H1 (cell line): ENCODE results near the gene VAMP2. TPM values are rescaled to one million over a fixed set of nuclear protein-coding genes. Genes with fewer than 3 reads are reported as not detected.

Experiments used
- CTCF ChIA-PET: fragments of 300-600 bp; sonication (Branson Sonifier 250); formaldehyde crosslinking; loops from one replicate; lab custom pipeline; 2021; ENCODE audit not compliant: partially characterized antibody; lab: Charles Lee
- POLR2A ChIA-PET: fragments of 300-600 bp; sonication (Branson Sonifier 250); formaldehyde crosslinking; loops from one replicate; lab custom pipeline; 2021; ENCODE audit warnings: inconsistent platforms; ENCODE audit not compliant: partially characterized antibody; lab: Charles Lee
- DNase-seq, 2 experiments: peaks; one replicate each; pipeline versions ENCODE4 v3.0.0 to v3.0.0-alpha.2; 2010 to 2022; ENCODE audit warnings: low spot score in 2 of 2, low read depth in 1 of 2, mixed read lengths in 1 of 2
- FAIRE-seq: peaks from 2 replicates; lab custom pipeline; 2011; peaks lifted over from hg19 to GRCh38; lab: Jason Lieb, UNC
- H2AFZ ChIP-seq: 2 replicates; pipeline ENCODE4 v1.8.1; 2012; ENCODE audit warnings: low read length, inconsistent platforms
- H2AK5ac ChIP-seq: 2 replicates; pipeline ENCODE4 v1.6.1; 2013; ENCODE audit warnings: low read depth, low read length
- H2BK120ac ChIP-seq: replicated peaks from 2 replicates; pipeline ENCODE3; 2013; ENCODE audit warnings: low read depth, low read length, inconsistent platforms
- H2BK12ac ChIP-seq: 2 replicates; pipeline ENCODE4 v1.6.1; 2013; ENCODE audit warnings: low read depth, low read length
- H2BK15ac ChIP-seq: 2 replicates; pipeline ENCODE4 v1.6.1; 2013; ENCODE audit warnings: low read length
- H2BK20ac ChIP-seq: 2 replicates; pipeline ENCODE4 v1.6.1; 2013; ENCODE audit warnings: low read length
- H2BK5ac ChIP-seq: 2 replicates; pipeline ENCODE4 v1.6.1; 2013; ENCODE audit warnings: low read depth, low read length
- H3K14ac ChIP-seq: 2 replicates; pipeline ENCODE4 v1.6.1; 2013; ENCODE audit warnings: inconsistent platforms; ENCODE audit not compliant: insufficient read length
- H3K18ac ChIP-seq: 2 replicates; pipeline ENCODE4 v1.6.1; 2013; ENCODE audit warnings: low read length; ENCODE audit errors: extremely low read depth
- H3K23ac ChIP-seq: 2 replicates; pipeline ENCODE4 v1.6.1; 2013; ENCODE audit warnings: inconsistent platforms; ENCODE audit not compliant: insufficient read length
- H3K23me2 ChIP-seq: 2 replicates; pipeline ENCODE4 v1.6.1; 2013; ENCODE audit warnings: low read depth, low read length
- H3K27ac ChIP-seq: 2 replicates; pipeline ENCODE4 v1.6.1; 2011; ENCODE audit warnings: low read depth, low read length, inconsistent platforms
- H3K27me3 ChIP-seq, 4 experiments: replicated peaks in 1 of 4; 1 replicate in 1 of 4; 2 replicates in 3 of 4; pipeline versions ENCODE4 v1.6.1 to v1.8.1; 2011 to 2013; ENCODE audit warnings: low read length in 3 of 4, mild to moderate bottlenecking in 3 of 4, inconsistent platforms in 2 of 4, mixed read lengths in 2 of 4, moderate library complexity in 1 of 4; ENCODE audit not compliant: control insufficient read depth in 3 of 4, insufficient read depth in 3 of 4; ENCODE audit errors: extremely low read depth in 1 of 4
- H3K36me3 ChIP-seq, 4 experiments: 2 replicates each; pipeline versions ENCODE4 v1.6.1 to v1.8.1; 2011 to 2013; ENCODE audit warnings: mild to moderate bottlenecking in 4 of 4, low read length in 3 of 4, moderate library complexity in 2 of 4, control low read depth in 1 of 4, inconsistent platforms in 1 of 4; ENCODE audit not compliant: insufficient read depth in 4 of 4, control insufficient read depth in 2 of 4
- H3K4ac ChIP-seq: replicated peaks from 2 replicates; pipeline ENCODE3; 2013; ENCODE audit warnings: low read length, low read depth, mixed read lengths, inconsistent platforms; ENCODE audit not compliant: insufficient read length
- H3K4me1 ChIP-seq, 4 experiments: replicated peaks in 1 of 4; 1 replicate in 1 of 4; 2 replicates in 3 of 4; pipeline versions ENCODE4 v1.6.1 to v1.8.1; 2011 to 2013; ENCODE audit warnings: low read length in 3 of 4, inconsistent platforms in 2 of 4, mixed read lengths in 1 of 4; ENCODE audit not compliant: insufficient read depth in 4 of 4, control insufficient read depth in 3 of 4
- H3K4me2 ChIP-seq, 2 experiments: 2 replicates each; pipeline versions ENCODE4 v1.6.1 to v1.8.1; 2011 to 2013; ENCODE audit warnings: low read depth in 2 of 2, low read length in 2 of 2, control low read depth in 1 of 2, inconsistent platforms in 1 of 2, mild to moderate bottlenecking in 1 of 2; ENCODE audit not compliant: insufficient read depth in 1 of 2
- H3K4me3 ChIP-seq, 4 experiments: fragments of 200-600, 300-600 bp in 1 of 4; sonication (generic), shearing (Covaris generic), sonication (Bioruptor Twin) in 1 of 4; 2 replicates each; pipeline versions ENCODE4 v1.5.1 to v1.8.1; 2011 to 2016; ENCODE audit warnings: low read length in 4 of 4, low read depth in 3 of 4, control low read depth in 2 of 4, inconsistent platforms in 2 of 4, mild to moderate bottlenecking in 2 of 4, mixed read lengths in 1 of 4, moderate library complexity in 1 of 4; ENCODE audit not compliant: insufficient read depth in 2 of 4; ENCODE audit errors: extremely low read depth in 1 of 4
- H3K56ac ChIP-seq: replicated peaks from 2 replicates; pipeline ENCODE3; 2013; ENCODE audit warnings: low read depth, mild to moderate bottlenecking, mixed read lengths, low read length, inconsistent platforms; ENCODE audit not compliant: insufficient read length
- H3K79me1 ChIP-seq: 2 replicates; pipeline ENCODE4 v1.6.1; 2013; ENCODE audit warnings: low read depth, low read length, control low read depth
- H3K79me2 ChIP-seq, 2 experiments: 2 replicates each; pipeline versions ENCODE4 v1.6.1 to v1.8.1; 2012 to 2013; ENCODE audit warnings: low read length in 2 of 2, mild to moderate bottlenecking in 2 of 2, inconsistent platforms in 1 of 2; ENCODE audit not compliant: insufficient read depth in 2 of 2, control insufficient read depth in 1 of 2
- H3K9ac ChIP-seq, 4 experiments: replicated peaks in 1 of 4; 1 replicate in 1 of 4; 2 replicates in 3 of 4; pipeline versions ENCODE4 v1.6.1 to v1.8.1; 2011 to 2013; ENCODE audit warnings: low read depth in 3 of 4, low read length in 3 of 4, control low read depth in 2 of 4, mild to moderate bottlenecking in 2 of 4, moderate library complexity in 2 of 4, inconsistent platforms in 1 of 4; ENCODE audit errors: extremely low read depth in 1 of 4
- H3K9me3 ChIP-seq, 2 experiments: 2 replicates each; pipeline versions ENCODE4 v1.6.1 to v1.8.1; 2012 to 2013; ENCODE audit warnings: mild to moderate bottlenecking in 2 of 2, moderate library complexity in 2 of 2, control low read depth in 1 of 2, inconsistent platforms in 1 of 2, low read depth in 1 of 2, low read length in 1 of 2, mixed read lengths in 1 of 2; ENCODE audit not compliant: insufficient read depth in 2 of 2
- H4K20me1 ChIP-seq, 2 experiments: replicated peaks in 1 of 2; 2 replicates each; pipeline versions ENCODE3 to v1.8.1; 2011 to 2013; ENCODE audit warnings: inconsistent platforms in 2 of 2, low read length in 2 of 2, mild to moderate bottlenecking in 1 of 2; ENCODE audit not compliant: insufficient read depth in 2 of 2, control insufficient read depth in 1 of 2
- H4K5ac ChIP-seq: 2 replicates; pipeline ENCODE4 v1.6.1; 2013; ENCODE audit warnings: low read length, low read depth, mixed read lengths, inconsistent platforms; ENCODE audit not compliant: insufficient read length
- H4K8ac ChIP-seq: 2 replicates; pipeline ENCODE4 v1.8.0; 2013; ENCODE audit warnings: mild to moderate bottlenecking, moderate library complexity, low read length, inconsistent platforms; ENCODE audit not compliant: insufficient read depth; ENCODE audit errors: extremely low read depth
- H4K91ac ChIP-seq: replicated peaks from 2 replicates; pipeline ENCODE3; 2013; ENCODE audit warnings: low read length, mixed read lengths, inconsistent platforms; ENCODE audit not compliant: insufficient read length
- RFX5 ChIP-seq: IDR thresholded peaks from 2 replicates; pipeline ENCODE4 v1.6.1; 2011; ENCODE audit warnings: low read depth, low read length, improper control_type of control experiment, borderline replicate concordance
- SIRT6 ChIP-seq: IDR thresholded peaks from one replicate; pipeline ENCODE4 v1.7.1; 2012; ENCODE audit warnings: low read length, inconsistent platforms
- WGBS, 2 experiments: shearing (Covaris generic) in 1 of 2; methylation state at CpG; one replicate each; pipeline versions ENCODE4 v1.1.6 to v1.1.7; 2013 to 2015; ENCODE audit warnings: low lambda C conversion rate in 2 of 2, mixed read lengths in 2 of 2, inconsistent platforms in 1 of 2, low coverage in 1 of 2, missing lambda C conversion rate in 1 of 2; ENCODE audit not compliant: insufficient replicate concordance in 2 of 2, insufficient coverage in 1 of 2, insufficient read length in 1 of 2; ENCODE audit errors: extremely low coverage in 1 of 2, missing lambda C conversion rate in 1 of 2; 5-methylcytosine and 5-hydroxymethylcytosine counted together
- polyA plus RNA-seq, 7 experiments: library from polyadenylated mRNA; depleted of rRNA in 3 of 7; stranded (reverse) in 5 of 7; unstranded in 2 of 7; fragments of >200 nt in 5 of 7; fragments of 200-250 nt in 2 of 7; gene quantifications; 1 replicate in 5 of 7; 2 replicates in 1 of 7; 4 replicates in 1 of 7; pipeline versions ENCODE4 v1.2.1 to v1.2.3, GENCODE V29; 2011 to 2013; ENCODE audit warnings: missing spikeins in 2 of 7, mixed read lengths in 2 of 7
- total RNA-seq: library from RNA; stranded (reverse); fragmentation: NEBNext Ultra II Directional; extraction: Animal tissue kit (Norgen Biotek cat#: 25700); gene quantifications from 2 replicates; pipeline ENCODE4 v1.2.1, GENCODE V29; 2021
- TF ChIP-seq, protein P1 (sequence below): IDR thresholded peaks from 2 replicates; pipeline ENCODE4 v1.6.1; 2012; ENCODE audit warnings: inconsistent platforms

VAMP2 gene
- total and polyA plus RNA-seq, 2 of the 8 experiments (the other 6 are each of a cell fraction or from before 2014, with no cell fraction given): 19.3 to 20.5 TPM

- H4K91ac ChIP-seq: no peak overlapping the region
- H3K79me2 ChIP-seq: no peaks in the 10 kb centered on the region
- no peak overlapping the region for H2BK120ac ChIP-seq
- ChIA-PET CTCF (interaction anchor here (1.0 to 1.9 kb wide), 8 partner anchors 8 to 115 kb away, joined by 3 to 9 read pairs (median 4); no protein-coding TSS in a partner anchor), POLR2A (interaction anchor here (0.8 to 9.3 kb wide), 10 partner anchors 9 to 58 kb away, joined by 3 to 289 read pairs (median 4); partner anchors contain the start of genes ALOXE3, BORCS6, HES7 and VAMP2)
- H3K18ac ChIP-seq: peak overlapping the region; percentile 81; the same call in 1 of the 2 replicates
- H3K4me2 ChIP-seq: peak overlapping the region; percentile 78 to 90
- peak overlapping the region; percentile 69; the same call in 1 of the 2 replicates for H4K8ac ChIP-seq
- peak overlapping the region; percentile 60 to 88 (median 69); a peak in 7 of 8 replicates for H3K4me3 ChIP-seq
- no peak overlapping the region for H3K14ac ChIP-seq
- H3K23ac ChIP-seq: no peak overlapping the region
- H3K79me1 ChIP-seq: no peaks in the 10 kb centered on the region
- H2BK12ac ChIP-seq: peak overlapping the region; percentile 80
- H3K9ac ChIP-seq: peak overlapping the region in 3 of 4 experiments; percentile 51 to 85 (median 74); a peak in 5 of 7 replicates
- H3K36me3 ChIP-seq: no peaks in the 10 kb centered on the region
- TF ChIP-seq SIRT6 (no peak), RFX5 (no peak)
- TF ChIP-seq, protein P1, sequence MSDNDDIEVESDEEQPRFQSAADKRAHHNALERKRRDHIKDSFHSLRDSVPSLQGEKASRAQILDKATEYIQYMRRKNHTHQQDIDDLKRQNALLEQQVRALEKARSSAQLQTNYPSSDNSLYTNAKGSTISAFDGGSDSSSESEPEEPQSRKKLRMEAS: no peak
- TF ChIP-seq, all 59 proteins: peak for 0
- no peak overlapping the region for H2BK20ac ChIP-seq
- H2BK5ac ChIP-seq: peak overlapping the region; percentile 91
- H2AK5ac ChIP-seq: no peak overlapping the region; the same call in 1 of the 2 replicates
- no peak for FAIRE-seq
- no peaks in the 10 kb centered on the region for H3K9me3 ChIP-seq
- peak overlapping the region; percentile 19 for H3K4ac ChIP-seq
- peaks cover 3 to 13% (median 8%) of the 10 kb centered on the region in 4 experiments for H3K4me1 ChIP-seq
- H3K27ac ChIP-seq: peak overlapping the region; percentile 52
- H2BK15ac ChIP-seq: peak overlapping the region; percentile 72; the same call in 1 of the 2 replicates
- H4K5ac ChIP-seq: peak overlapping the region; percentile 57
- no peaks in the 10 kb centered on the region for H4K20me1 ChIP-seq
- WGBS, 2 experiments: 80% methylated on average over 19 of the region's 19 CpGs; no CpG with 5 or more reads in 1 of the 2 experiments
- no peak overlapping the region for H3K56ac ChIP-seq
- H2AFZ ChIP-seq: peak overlapping the region; percentile 10; the same call in 1 of the 2 replicates
- no peaks in the 10 kb centered on the region for H3K27me3 ChIP-seq
- H3K23me2 ChIP-seq: peaks cover 18% of the 10 kb centered on the region
- no peak for DNase-seq
Observed at GRCh38 chr17:8176998-8177731, 14.4 kb upstream of the VAMP2 start.
